Measurements from ENCODE around the gene CCDC57.

Gene CCDC57

DNA sequence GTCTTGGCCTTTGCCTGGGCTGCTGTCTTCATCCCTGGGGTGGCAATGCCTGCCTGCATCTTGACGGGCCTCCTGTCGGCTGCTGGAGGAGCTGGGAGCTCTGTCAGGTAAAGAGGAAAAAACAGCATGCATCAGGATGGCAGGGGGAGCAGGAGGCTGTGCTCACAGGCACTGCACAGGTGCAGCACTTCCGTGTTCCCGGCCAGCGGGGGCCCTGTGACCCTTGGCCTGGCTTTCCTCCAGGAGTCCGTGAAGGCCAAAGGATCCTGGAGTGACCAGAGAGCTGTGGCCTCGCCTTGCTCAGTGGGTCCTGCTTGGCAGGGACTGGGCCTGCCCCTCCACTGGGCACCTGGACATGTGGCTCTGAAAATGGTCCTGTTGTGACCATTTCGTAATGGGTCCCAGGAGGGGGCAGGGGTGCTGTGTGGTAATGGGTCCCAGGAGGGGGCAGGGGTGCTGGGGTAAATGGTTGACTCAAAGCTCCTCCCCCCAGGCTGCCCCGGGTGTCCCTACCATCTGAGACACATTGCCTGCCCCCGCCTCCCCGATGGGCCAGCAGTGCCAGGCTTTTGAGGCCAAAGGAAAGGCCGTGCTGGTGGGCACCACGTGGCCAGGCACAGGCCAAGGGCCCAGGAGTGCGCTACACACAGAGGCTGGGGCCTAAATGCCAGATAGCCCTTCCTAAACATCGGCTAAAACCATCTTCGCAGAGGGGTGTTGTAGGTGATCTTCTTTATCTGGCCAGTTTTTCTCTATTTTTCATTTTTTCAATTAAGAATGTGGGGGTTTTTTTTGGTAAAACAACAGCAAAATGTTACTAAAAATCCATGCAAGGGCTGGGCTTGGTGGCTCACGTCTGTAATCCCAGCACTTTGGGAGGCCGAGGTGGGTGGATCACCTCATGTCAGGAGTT, 110.6 kb downstream of the CCDC57 start:
- DNase-seq = no peak

DNA sequence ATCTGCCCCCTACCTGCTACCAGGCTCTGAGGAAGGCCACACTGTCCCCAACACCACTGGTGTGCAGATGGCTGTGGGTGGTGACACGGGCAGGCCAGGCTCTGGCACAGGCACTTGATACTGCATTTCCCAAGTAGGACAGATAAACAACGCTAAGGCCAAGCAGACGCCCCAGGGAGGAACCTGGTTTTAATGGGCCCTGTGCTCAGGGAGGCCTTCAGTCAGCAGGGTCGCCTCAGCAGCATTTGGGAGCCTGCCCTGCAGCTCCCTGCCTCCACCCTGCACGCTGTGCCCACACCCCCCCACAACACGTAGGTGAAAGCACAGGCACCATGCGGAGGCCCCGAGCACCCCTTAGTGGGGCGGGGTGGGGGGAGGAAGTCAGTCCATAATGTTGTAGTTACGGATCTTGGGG, 111.3 kb downstream of the CCDC57 start:
- DNase-seq = no peak

DNA sequence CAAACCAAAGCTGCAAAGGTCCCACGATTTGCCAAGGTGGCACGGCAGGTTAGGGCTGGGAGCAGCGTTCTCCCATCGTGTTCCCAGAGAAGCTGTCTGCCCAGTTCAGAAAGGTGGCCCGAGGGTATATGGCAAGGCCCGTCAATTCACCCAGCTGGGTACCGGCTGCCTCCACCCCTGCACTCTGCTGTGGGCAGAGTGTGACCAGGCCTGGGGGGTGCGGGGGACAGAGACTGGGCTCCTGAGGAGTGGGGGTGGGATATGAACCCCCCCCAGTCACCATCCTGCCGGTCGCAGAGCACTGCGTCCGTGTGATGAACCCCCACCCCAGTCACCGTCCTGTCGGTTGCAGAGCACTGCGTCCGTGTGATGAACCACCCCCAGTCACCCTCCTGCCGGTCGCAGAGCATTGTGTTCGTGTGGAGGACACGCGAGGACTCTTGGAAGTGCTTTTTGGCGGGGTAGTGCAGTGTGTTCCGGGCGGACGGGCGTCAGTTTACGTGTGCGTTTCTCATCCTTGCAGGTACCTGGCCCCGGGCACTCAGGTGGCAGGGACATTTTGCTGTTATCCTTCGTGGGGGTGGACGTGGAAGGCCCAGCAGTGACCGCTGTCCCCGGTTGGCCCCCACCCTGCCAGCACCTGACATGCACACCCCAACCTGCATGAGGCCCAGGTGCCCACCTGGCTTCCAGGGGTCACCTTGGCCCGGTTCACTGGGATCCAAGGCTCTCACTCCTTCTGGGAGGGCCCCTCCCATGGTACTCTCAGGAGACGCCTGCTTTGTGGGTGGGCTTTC, 111.9 kb downstream of the CCDC57 start:
- no peak for DNase-seq

DNA sequence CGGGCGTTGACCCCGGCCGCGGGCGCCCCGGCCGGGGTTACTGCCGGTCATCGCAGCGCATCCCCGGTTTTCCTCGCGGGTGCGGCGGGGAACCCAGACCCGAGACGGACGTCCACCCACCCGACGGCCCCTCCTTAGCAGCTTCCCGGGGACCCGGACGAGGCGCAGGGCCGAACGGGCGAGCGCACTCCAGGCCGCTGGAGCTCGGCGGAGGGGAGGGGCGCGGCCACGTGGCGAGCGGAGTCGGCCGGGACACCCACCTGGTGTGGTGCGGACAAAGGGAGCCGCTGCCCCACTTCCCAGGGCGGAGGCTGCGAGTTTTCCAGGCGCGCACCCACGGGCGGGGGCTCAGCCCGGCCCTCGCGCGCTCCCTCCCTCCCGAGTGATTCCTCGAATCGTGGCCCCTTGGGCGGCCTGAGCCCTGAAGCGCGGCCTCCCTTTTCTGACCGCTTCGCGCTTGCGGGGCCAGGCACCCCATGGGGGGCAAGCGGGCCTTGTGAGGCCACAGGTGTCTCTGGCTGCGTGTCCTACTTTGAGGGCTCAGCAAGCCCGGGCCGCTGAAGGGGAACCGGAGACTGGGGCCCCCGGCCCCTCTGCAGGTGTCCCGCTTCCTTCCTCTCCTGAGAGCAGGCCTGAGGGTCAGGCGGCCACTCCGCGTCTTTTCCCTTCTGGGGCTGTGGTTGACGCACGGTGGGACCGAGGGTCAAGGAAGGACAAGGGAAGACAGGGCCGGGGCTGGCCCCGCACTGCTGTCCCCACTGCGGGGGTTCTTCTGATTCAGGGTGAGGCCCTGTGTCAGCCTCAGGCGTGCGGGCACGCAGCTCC, 113.5 kb downstream of the CCDC57 start:
- DNase-seq = no peak

DNA sequence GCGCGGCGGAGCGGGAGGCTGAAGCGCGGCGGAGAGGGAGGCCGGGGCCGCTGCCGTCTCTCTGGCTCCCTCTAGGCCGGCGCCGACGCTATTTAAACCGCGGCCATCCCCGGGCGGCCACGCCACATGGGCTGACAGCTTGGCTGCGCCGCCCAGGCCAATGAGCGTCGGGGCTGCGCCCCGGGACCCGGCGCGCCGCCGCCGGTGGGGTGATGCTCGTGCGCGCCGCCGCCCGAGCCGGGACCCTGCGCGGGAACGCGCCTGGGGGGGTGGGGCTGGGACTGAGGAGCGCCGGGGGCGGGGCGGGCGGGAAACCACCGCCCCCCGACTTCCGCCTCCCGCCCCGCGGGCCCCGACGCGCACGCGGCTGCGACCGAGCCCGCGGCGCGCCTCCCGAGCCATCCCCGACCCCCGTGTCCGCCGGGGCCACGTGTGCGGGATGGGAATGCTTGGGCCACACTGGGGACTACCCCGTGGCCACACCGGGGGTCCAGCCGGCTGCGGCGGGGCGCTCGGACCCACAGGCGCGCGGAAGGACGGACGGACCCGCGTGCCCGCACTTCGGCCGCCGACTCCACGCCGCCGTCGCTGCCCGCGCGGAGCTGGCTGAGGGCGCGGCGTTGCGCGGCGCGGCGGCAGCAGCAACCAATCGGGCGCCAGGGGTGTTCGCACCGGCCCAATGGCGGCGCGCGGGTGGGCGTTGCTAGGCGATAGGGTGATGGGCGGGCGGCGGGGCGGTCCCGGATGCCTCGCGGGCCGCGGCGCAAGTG, 114.3 kb downstream of the CCDC57 start, which contains the start of gene FASN:
Gene FASN, minus strand, starts transcription at position 68 of the 770 bp plus-strand sequence. CDS start 1,791 bp downstream, outside the sequence.
- DNase-seq = peak in 1 of 2 experiments; percentile 49

DNA sequence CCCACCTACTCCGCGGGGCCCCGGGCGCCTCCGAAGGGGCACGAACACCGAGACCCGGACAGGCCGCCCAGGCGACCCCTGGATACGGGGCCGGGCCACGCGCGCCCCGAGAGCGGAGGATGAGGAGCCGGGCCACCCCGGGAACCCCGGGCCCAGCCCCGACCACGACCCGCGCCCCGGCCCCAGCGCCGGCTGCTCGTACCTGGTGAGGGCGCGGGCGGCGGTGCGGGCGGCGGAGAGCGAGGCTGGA, 114.8 kb downstream of the CCDC57 start:
- no peak for DNase-seq

DNA sequence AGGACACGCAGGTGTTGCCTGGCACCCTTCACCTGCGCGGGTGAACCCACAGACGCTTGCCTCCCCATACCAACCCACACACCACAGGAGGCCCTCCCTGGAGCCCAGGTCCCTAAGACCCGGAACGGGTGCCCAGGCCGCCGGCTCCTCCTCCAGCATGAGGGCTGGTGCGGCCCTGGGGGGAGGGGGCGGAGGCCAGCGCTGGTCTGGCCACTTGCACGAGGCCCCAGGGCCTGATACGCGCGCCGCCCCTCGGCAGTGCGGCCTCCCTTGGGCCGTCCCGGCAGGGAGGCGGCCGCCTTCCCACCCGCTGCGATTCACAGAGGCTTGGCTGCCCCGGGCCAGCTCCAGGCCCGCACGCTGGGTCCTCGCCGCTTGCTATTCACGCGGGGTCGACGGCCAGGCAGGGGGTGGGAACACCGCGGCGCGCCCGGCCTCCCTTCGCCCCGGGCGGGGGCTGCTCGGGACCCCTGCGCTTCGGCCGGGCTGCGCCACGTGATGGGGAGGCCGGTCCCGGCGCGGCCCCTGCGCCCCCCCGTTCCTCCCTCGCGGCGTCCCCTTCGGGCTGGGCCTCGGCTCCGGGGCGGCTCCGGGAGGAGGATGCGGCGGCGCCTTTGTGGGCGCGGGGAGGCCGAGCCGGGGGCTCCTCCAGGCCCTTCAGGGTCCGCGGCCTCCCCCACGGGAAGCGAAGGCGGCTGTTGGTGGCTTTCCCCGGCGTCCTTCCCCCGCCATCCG, 115.3 kb downstream of the CCDC57 start:
- no peak for DNase-seq

DNA sequence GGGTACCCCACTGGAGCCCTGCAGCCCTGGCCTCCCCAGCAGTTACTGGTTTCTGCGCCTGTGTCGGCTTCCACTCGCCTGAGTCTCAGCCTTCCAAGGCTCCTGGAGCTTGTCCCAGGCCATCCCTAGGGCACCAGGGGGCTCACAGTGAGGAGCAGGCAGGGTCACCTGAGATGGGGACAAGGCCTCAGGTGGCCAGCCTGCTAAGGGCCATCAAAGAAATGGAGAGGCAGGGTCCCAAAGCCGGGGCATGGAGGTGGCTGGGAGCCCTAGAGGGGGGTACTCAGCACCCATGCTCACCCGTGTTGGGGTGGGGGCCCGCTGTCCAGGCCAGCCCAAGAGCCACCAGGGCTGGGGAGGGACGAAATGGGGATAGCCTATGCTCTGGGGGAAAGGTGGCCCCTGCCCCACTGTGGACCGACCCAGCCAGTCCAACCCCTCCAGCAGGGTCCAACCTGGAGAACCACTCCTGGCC, 115.9 kb downstream of the CCDC57 start:
- DNase-seq = no peak

DNA sequence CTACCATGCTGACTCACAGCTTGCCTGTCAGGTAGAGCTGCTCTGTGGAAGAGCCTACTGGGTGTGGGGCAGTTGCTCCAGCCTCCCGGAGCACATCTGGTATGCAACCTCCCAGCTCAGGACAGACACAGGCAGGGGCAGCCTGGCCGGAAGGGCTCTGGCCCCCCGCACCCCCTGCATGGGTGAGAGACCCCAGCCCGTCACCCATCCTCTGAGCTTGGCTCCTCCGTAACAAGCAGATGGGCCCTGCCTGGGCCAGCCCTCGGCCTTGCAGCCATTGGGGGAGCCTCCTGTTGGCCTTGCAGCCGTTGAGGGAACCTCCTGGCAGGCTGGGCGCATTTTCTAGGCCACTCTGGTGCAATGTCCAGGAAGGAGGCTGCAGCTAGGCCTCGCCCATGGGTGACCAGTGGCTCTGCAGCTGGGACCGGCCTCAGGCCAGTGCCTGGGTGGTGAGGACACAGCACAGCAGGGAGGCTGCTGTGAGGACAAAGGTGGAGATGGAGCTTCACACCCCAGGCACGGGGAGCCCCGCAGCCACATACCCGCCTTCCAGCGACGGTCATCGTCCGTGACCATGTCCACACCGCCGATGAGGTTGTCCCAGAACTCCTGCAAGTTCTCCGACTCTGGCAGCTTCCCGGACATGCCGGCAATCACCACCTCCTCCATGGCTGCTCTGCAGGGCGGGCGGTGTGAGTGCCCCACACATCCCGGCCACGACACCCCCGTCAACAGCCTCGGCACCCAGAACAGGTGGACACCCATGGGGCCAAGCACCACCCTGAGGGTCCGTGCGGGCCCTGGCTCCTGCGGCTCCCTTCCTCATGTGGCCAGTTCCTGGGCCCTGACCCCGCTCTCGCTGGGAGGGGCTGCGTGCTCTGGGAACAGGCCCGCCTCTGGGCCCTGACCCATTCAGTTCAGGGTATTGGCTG, 116.6 kb downstream of the CCDC57 start:
- no peak for DNase-seq

DNA sequence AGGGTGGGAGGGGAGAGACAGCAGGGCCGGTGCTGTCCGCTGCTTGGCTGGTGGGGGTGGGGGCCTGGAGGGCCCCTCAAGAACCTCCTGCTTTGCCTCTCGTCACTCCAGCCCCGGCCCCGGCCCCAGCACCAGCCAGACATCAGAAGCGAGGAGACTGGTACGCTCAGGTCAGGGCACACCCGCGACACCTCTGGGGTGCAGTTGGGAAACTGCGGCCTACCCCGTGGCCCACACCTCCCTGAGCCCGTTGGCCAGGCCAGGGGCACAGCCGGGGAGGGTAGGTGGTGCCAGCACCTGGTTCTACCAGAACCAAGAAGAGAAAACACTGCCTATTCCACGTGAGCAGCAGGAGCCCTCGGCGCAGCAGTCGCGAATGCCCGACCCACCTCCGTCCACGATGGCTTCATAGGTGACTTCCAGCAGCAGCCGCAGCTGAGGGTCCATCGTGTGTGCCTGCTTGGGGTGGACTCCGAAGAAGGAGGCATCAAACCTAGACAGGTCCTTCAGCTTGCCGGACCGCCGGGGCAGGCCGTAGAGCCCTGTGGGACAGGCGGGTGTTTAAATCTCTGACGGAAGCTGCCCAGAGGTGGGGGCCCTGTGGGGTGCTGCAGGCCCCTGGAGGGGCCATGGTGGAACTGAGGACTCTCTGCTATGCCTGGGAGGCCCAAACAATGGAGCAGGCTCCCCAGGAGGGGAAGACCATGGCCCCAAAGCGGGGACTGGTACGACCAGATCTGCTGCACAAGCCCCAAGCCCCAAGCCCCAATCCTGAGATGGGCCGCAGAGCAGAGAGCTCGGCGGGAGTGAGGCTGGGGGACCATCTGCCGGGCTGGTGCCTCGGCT, 117.5 kb downstream of the CCDC57 start:
- DNase-seq = no peak

DNA sequence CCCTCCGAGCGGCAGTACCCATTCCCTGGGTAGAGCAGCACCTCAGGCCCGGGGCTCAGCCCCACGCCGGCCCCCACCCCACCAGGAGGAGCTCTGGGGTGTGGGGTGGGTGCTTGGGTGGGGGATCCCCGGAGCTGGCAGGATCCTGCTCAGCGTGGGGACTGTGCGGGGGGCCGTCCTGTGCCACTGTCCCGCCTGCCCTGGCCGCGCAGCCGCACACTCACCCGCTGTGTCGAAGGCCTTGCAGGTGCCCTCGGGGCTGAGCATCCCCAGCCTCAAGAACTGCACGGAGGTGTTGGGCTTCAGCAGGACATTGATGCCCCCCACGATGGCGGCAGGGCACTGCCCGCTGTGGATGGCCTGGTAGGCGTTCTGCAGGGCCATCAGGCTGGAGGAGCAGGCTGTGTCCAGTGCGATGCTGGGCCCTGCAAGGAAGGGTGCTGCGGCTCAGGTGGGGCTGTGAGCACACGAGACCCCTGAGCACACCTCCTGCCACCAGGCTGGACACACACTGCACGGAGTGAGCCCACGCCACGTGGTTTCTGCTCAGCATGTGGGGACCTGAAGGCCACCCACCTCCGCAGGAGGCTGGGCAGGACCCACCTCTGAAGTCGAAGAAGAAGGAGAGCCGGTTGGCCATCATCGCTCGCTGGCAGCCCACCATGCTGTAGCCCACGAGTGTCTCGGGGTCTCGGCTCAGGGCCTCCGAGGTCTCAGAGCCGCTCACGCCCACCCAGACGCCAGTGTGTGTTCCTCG, 119.5 kb downstream of the CCDC57 start:
- DNase-seq = no peak

DNA sequence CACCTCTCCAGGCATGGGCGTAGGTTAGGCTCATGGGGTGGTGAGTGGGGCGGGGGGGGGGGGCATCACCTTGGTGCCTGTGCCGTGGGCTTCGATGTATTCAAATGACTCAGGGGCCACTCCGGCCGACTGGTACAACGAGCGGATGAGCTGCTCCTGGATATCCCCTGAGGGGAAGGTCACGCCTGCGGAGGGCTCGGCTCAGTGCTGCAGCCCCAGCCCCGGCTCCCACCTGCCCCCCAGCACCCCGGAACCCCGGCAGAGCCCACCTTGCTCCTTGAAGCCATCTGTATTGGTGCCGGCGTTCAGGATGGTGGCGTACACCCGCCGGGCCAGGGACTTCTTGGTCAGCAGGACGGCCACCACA, 120.0 kb downstream of the CCDC57 start:
- DNase-seq = no peak

DNA sequence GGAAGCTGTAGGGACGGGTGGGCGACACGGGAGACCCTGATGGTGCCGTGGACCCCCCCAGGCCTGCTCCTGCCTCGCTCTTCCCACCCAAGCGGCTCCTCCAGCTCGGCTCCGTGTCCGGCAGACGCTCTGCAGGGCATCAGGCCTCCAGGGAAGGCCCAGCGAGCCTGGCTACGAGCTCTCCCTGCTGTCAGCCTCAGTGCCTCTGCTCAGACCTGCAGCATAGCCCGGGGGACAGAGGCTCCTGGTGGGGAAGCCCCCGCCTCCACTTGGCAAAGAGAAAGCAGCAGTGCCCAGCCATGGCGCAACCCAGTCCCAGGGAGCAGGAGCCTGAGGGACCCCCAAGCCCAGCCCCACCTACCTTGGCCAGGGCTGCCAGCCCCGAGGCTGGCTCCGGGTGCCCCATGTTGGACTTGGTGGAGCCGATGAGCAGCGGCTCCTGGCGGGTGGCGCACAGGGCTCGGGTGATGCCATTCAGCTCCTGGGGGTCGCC, 120.5 kb downstream of the CCDC57 start:
- DNase-seq = no peak

DNA sequence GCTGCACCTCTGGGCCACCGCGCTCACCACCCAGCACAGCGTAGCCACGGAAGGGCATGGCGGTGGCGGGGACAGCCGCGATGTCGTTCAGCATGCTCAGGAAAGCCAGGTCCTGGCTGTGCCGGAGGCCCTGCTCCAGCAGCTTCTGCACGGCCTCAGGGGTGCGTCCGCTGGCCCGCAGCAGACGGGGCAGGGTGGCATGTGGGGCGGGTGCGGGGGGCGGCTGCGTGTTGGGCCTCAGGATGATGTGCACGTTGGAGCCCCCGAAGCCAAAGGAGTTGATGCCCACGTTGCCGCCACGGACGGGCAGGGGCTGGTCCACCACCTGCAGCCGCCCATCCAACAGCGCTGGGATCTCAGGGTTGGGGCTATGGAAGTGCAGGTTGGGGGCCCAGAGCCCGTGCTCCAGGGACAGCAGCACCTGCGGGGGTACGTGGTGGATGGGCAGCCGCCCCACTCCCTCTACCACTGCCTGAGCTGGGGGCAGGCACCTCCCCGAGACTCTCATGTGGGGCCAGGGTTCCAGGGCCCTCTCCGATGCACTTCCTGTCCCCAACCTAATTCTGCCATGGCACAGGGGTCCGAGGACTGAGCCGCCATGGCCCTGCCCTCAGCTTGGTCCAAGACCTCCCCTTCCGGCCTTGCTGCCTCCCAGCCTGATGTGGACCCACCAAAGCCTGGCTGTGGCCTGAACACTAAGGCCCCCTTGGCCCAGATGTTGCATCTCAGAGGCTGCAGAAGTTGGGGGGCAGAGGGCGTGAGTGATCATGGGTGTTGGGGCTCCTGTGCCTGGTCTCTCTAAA, 121.2 kb downstream of the CCDC57 start:
- no peak for DNase-seq

DNA sequence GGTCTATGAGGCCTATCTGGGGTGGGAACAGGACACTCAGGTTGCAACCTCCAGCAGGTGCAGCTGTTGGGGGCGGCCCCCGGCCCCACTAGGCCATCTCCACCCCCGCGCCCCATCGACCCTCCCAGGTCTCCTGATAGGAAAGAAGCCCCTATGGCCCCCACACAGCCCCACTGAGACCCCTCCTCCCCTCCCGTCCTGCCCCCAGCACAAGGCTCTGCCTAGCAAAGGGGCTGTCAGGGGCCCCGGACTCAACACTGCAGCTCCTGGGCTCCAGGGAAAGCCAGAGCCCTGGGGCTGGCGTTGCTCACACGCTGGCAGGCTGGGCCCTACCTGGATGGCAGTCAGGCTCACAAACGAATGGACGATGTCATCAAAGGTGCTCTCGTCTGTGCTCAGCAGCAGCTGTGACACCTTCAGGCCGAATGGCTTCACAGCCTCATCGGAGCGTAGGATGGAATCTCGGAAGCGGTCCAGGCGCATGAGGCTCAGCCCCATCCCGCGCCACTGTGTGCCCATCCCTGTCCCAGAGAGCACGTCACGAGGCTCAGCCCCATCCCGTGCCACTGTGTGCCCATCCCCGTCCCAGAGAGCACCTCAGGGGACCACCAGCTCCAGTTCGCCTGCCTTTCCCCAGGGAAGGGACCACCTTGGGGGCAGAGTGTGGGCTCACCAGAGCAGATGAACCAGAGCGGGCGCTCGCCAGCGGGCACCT, 121.9 kb downstream of the CCDC57 start:
- DNase-seq = no peak

DNA sequence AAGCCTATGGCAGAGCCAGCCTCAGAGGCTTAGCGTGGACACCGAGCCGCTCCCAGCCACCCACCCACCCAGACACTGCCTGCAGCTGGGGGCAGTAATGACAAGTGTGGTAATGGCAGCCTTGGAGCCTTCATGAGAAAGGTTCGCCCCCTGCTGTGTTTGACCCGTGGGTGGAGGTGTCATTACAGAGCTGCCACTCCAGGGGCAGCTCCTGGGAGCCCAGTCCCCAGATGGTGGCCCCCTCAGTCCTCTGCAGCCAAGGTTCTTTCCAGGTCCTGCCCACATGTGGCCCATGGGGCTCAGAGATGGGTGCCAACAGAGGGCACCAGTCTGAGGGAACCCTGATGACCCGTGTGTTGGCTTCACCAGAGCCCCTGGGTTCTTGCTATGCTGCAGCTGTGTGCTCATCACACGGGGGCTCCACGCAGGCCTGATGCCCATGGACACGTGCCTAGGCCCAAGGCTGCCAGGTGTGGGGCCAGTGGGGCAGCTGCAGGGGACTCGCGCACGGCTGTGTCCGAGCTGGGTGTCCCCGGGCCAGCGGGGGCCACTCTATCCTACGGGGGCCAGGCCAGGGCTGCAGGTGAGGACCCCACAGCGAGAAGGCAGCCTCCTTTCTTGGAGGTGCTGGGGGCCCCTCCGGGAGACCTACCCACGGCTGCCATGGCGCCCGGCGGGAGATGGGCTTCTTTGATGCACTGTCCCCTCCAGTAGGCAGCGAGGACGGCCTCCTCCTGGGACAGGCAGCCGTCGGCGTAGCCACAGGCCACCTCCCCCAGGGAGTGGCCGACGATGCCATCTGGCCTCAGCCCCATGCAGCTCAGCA, 122.7 kb downstream of the CCDC57 start:
- no peak for DNase-seq

All from cerebellar nuclear complex (tissue), 1 donor.